Measurements from ENCODE around the gene ZBTB2. TPM values are rescaled to one million over a fixed set of nuclear protein-coding genes. Genes with fewer than 3 reads are reported as not detected.

Gene ZBTB2
- total and polyA plus RNA-seq, 2 donors (not counting 3 experiments of a cell fraction or from before 2014, with no cell fraction given) = 11.8 to 13.1 TPM

DNA sequence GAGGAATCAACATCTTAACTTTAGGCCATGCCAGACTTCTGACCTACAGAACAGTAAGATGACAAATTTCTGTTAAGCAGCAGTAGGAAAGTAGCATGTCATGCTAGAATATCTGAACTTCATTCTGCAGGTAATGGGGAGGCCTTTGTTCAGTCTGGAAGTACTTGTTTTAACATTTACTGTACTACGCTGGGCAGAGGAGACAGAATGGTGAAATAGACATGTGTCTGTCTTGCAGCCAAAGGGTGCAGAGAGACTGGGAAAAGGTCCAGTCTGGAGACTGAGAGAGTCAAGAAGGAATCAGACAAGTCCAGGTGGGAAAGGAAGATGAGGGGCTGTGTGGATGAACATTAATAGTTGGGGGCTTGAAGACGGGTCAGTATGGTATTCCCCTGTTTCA lies 17.5 kb upstream of the ZBTB2 start:
- Histone ChIP-seq H3K27ac (ENCODE audit: insufficient read depth, low read depth, low read length) (no peak overlapping the region), H3K4me2 (ENCODE audit: insufficient read depth, low read length) (no peak overlapping the region), H3K9ac (replicated peaks; ENCODE audit: extremely low read depth, insufficient read depth, low read length) (no peak overlapping the region), H3K79me2 (ENCODE audit: control insufficient read depth, insufficient read depth, low read length) (peaks cover 3% of the 10 kb centered on the region), H2AFZ (ENCODE audit: low read depth, low read length) (no peak overlapping the region), H3K4me1 (ENCODE audit: control insufficient read depth, extremely low read depth, insufficient read depth, low read length) (no peaks in the 10 kb centered on the region), H3K9me3 (replicated peaks; ENCODE audit: control insufficient read depth, insufficient read depth, low read length) (no peaks in the 10 kb centered on the region), H4K20me1 (replicated peaks; ENCODE audit: control insufficient read depth, extremely low read depth, insufficient read depth, low read length) (no peaks in the 10 kb centered on the region), H3K27me3 (ENCODE audit: control insufficient read depth in 2 of 2, insufficient read depth in 2 of 2, low read length in 2 of 2) (no peaks in the 10 kb centered on the region), H3K9me1 (replicated peaks; ENCODE audit: control insufficient read depth, extremely low read depth, insufficient read depth, low read length) (no peaks in the 10 kb centered on the region), H3K36me3 (ENCODE audit: control insufficient read depth in 2 of 2, extremely low read depth in 1 of 2, insufficient read depth in 2 of 2, low read length in 2 of 2) (peaks cover 3 to 16% of the 10 kb centered on the region in 2 experiments), H3K4me3 (replicated peaks in 1 of 3; ENCODE audit: insufficient read depth in 1 of 3, low read depth in 1 of 3, low read length in 3 of 3) (no peak overlapping the region)
- DNase-seq (ENCODE audit: low read depth, low spot score) (no peak), FAIRE-seq (no peak)
- ChIA-PET POLR2A (no interaction called here), CTCF (no interaction called here)
- dilution Hi-C loops (cut with MboI; ENCODE audit: extremely low pct_ligation_motif_present, low sequenced_read_pairs) = no loop called here
- no TSS peak for BruUV-seq (replicated peaks)
- intact Hi-C loops (cut with micrococcal nuclease) = no loop called here
- TF ChIP-seq, protein P1, sequence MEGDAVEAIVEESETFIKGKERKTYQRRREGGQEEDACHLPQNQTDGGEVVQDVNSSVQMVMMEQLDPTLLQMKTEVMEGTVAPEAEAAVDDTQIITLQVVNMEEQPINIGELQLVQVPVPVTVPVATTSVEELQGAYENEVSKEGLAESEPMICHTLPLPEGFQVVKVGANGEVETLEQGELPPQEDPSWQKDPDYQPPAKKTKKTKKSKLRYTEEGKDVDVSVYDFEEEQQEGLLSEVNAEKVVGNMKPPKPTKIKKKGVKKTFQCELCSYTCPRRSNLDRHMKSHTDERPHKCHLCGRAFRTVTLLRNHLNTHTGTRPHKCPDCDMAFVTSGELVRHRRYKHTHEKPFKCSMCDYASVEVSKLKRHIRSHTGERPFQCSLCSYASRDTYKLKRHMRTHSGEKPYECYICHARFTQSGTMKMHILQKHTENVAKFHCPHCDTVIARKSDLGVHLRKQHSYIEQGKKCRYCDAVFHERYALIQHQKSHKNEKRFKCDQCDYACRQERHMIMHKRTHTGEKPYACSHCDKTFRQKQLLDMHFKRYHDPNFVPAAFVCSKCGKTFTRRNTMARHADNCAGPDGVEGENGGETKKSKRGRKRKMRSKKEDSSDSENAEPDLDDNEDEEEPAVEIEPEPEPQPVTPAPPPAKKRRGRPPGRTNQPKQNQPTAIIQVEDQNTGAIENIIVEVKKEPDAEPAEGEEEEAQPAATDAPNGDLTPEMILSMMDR (IDR thresholded peaks at IDR 0.05; ENCODE audit: extremely low read depth in 1 of 2, insufficient read depth in 1 of 2, low read depth in 1 of 2, low read length in 2 of 2) = no peak
- TF ChIP-seq POLR2A (IDR thresholded peaks at IDR 0.05; ENCODE audit: low read depth, low read length) (no peak), POLR2AphosphoS5 (IDR thresholded peaks at IDR 0.05; ENCODE audit: insufficient read depth, low read depth, low read length) (no peak), EZH2 (IDR thresholded peaks at IDR 0.05; ENCODE audit: borderline replicate concordance, low read depth, low read length, severe bottlenecking) (no peak), GATA2 (IDR thresholded peaks at IDR 0.05; ENCODE audit: insufficient read depth, insufficient read length, low read depth, low read length) (no peak), JUN (IDR thresholded peaks at IDR 0.05; ENCODE audit: borderline replicate concordance, insufficient read depth, insufficient read length, low read depth) (no peak), FOS (IDR thresholded peaks at IDR 0.05; ENCODE audit: borderline replicate concordance, insufficient read depth, low read length) (no peak), MYC (IDR thresholded peaks at IDR 0.05; ENCODE audit: low read depth, low read length) (no peak)
- TF ChIP-seq, protein P2, sequence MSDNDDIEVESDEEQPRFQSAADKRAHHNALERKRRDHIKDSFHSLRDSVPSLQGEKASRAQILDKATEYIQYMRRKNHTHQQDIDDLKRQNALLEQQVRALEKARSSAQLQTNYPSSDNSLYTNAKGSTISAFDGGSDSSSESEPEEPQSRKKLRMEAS (IDR thresholded peaks at IDR 0.05; ENCODE audit: insufficient read depth, insufficient read length) = no peak
